WTC11 (cell line): ENCODE data around the gene VARS2. TPM values are rescaled to one million over a fixed set of nuclear protein-coding genes. Genes with fewer than 3 reads are reported as not detected.

Experiments used
- ATAC-seq: fragments of 200-7000 bp; cut with Tn5 transposase; 2 replicates; pipeline ENCODE4 v1.10.0; 2021; ENCODE audit warnings: mild to moderate bottlenecking, moderate library complexity
- CTCF ChIA-PET: fragments of 300-600 bp; sonication (Branson Sonifier 250); formaldehyde crosslinking; loops from one replicate; lab custom pipeline; 2021; ENCODE audit warnings: antibody characterized with exemption; lab: Charles Lee
- POLR2A ChIA-PET: fragments of 350-600 bp; sonication (Branson Sonifier 250); formaldehyde crosslinking; loops from one replicate; lab custom pipeline; 2021; ENCODE audit warnings: antibody characterized with exemption; lab: Charles Lee
- DNase-seq: peaks from one replicate; pipeline ENCODE4 v3.0.0; 2021; ENCODE audit warnings: low spot score
- H3K27ac Mint-ChIP-seq: 2 replicates; pipeline ENCODE4 v1.8.0; 2021; ENCODE audit warnings: mixed read lengths
- H3K27me3 Mint-ChIP-seq: 2 replicates; pipeline ENCODE4 v1.8.0; 2021; ENCODE audit warnings: low read depth, mild to moderate bottlenecking, moderate library complexity, mixed read lengths
- H3K36me3 Mint-ChIP-seq: 2 replicates; pipeline ENCODE4 v1.8.0; 2021; ENCODE audit warnings: mixed read lengths
- H3K4me1 Mint-ChIP-seq: 2 replicates; pipeline ENCODE4 v1.8.0; 2022; ENCODE audit warnings: mixed read lengths
- H3K4me3 Mint-ChIP-seq: 2 replicates; pipeline ENCODE4 v1.8.0; 2021; ENCODE audit warnings: mild to moderate bottlenecking, moderate library complexity, mixed read lengths
- H3K9me3 Mint-ChIP-seq: 2 replicates; pipeline ENCODE4 v1.8.0; 2021; ENCODE audit warnings: mixed read lengths
- ARID4B ChIP-seq: sonication (generic); formaldehyde crosslinking; IDR thresholded peaks from 2 replicates; pipeline ENCODE4 v1.8.0; 2023; ENCODE audit warnings: missing genetic modification reagents, mild to moderate bottlenecking, borderline replicate concordance
- EMX1 ChIP-seq: fragments of 250-450 bp; sonication (Bioruptor Pico); IDR thresholded peaks from 2 replicates; pipeline ENCODE4 v1.8.0; 2021; ENCODE audit warnings: mild to moderate bottlenecking
- FOXJ3 ChIP-seq: sonication (generic); formaldehyde crosslinking; IDR thresholded peaks from 2 replicates; pipeline ENCODE4 v1.9.0; 2021; ENCODE audit warnings: missing genetic modification reagents, mild to moderate bottlenecking, borderline replicate concordance
- GTF2I ChIP-seq: fragments of 250-450 bp; sonication (Bioruptor Pico); conservative IDR thresholded peaks from 2 replicates; pipeline ENCODE4 v1.4.0; 2021; ENCODE audit warnings: mild to moderate bottlenecking
- IRF2 ChIP-seq: sonication (generic); formaldehyde crosslinking; IDR thresholded peaks from 2 replicates; pipeline ENCODE4 v1.8.0; 2022; ENCODE audit warnings: low read depth, missing genetic modification reagents, borderline replicate concordance
- JUN ChIP-seq: sonication (generic); formaldehyde crosslinking; IDR thresholded peaks from 2 replicates; pipeline ENCODE4 v1.8.0; 2023; ENCODE audit warnings: mild to moderate bottlenecking, missing genetic modification reagents
- NFATC4 ChIP-seq: fragments of 250-450 bp; sonication (Bioruptor Pico); IDR thresholded peaks from 2 replicates; pipeline ENCODE4 v1.9.0; 2021; ENCODE audit warnings: mild to moderate bottlenecking
- NFE2L1 ChIP-seq: sonication (generic); formaldehyde crosslinking; IDR thresholded peaks from 2 replicates; pipeline ENCODE4 v1.8.1; 2023; ENCODE audit warnings: missing genetic modification reagents
- NFYB ChIP-seq: sonication (generic); formaldehyde crosslinking; conservative IDR thresholded peaks from 2 replicates; pipeline ENCODE4 v1.8.0; 2022; ENCODE audit warnings: low read depth, missing genetic modification reagents
- PREB ChIP-seq: sonication (generic); formaldehyde crosslinking; IDR thresholded peaks from 2 replicates; pipeline ENCODE4 v1.8.1; 2022; ENCODE audit warnings: mild to moderate bottlenecking, missing genetic modification reagents, moderate library complexity, borderline replicate concordance
- USF1 ChIP-seq: sonication (generic); formaldehyde crosslinking; IDR thresholded peaks from 2 replicates; pipeline ENCODE4 v1.8.0; 2022; ENCODE audit warnings: mild to moderate bottlenecking, missing genetic modification reagents
- ZMAT4 ChIP-seq: fragments of 250-450 bp; sonication (Bioruptor Pico); IDR thresholded peaks from 2 replicates; pipeline ENCODE4 v1.9.0; 2021; ENCODE audit warnings: mild to moderate bottlenecking
- ZNF138 ChIP-seq: sonication (generic); formaldehyde crosslinking; conservative IDR thresholded peaks from 2 replicates; pipeline ENCODE4 v1.8.1; 2022; ENCODE audit warnings: mild to moderate bottlenecking, moderate library complexity, missing genetic modification reagents
- ZNF263 ChIP-seq: sonication (generic); formaldehyde crosslinking; IDR thresholded peaks from 2 replicates; pipeline ENCODE4 v1.8.1; 2022; ENCODE audit warnings: low read depth, mild to moderate bottlenecking, moderate library complexity, missing genetic modification reagents
- ZNF423 ChIP-seq: fragments of 250-450 bp; sonication (Bioruptor Pico); IDR thresholded peaks from 2 replicates; pipeline ENCODE4 v2.1.2; 2022; ENCODE audit warnings: mild to moderate bottlenecking, moderate library complexity
- ZNF532 ChIP-seq: fragments of 250-450 bp; sonication (Bioruptor Pico); IDR thresholded peaks from 2 replicates; pipeline ENCODE4 v1.9.0; 2021; ENCODE audit warnings: mild to moderate bottlenecking, borderline replicate concordance
- total RNA-seq: library from RNA; stranded (reverse); gene quantifications from 3 replicates; pipeline ENCODE4 v1.2.3, GENCODE V29; 2021
- TF ChIP-seq, protein P1 (sequence below): sonication (generic); formaldehyde crosslinking; IDR thresholded peaks from 2 replicates; pipeline ENCODE4 v1.8.0; 2023; ENCODE audit warnings: missing genetic modification reagents
- TF ChIP-seq, protein P2 (sequence below): sonication (generic); formaldehyde crosslinking; IDR thresholded peaks from 2 replicates; pipeline ENCODE4 v1.8.0; 2022; ENCODE audit warnings: mild to moderate bottlenecking, missing genetic modification reagents
- TF ChIP-seq, protein P3 (sequence below): sonication (generic); formaldehyde crosslinking; IDR thresholded peaks from 2 replicates; pipeline ENCODE4 v1.8.1; 2023; ENCODE audit warnings: mild to moderate bottlenecking, missing genetic modification reagents, moderate library complexity

Gene VARS2
- total RNA-seq, 1 experiment from 2014 or later: 65.6 TPM

DNA sequence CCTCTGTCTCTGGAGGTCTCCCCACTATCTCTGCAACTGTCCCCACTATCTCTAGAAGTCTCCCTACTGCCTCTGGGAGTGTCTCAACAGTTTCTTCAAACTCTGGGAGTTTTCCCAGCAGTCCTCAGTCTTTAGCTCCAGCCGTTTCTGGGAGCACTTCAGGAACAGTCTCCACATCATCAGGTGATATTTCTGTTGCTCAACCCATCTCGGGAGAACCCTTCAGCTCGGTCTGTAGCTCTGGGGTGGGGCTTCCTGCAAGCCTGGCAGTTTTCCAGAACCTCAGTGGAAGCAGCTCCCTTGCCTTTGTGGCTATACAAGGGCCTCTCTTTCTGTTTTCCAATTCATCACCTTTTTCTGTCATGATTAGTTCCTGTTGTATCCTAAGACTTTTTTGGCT is 21.0 kb downstream of the VARS2 start:
- no peak for ATAC-seq
- Mint-ChIP-seq H3K36me3 (no peaks in the 10 kb centered on the region), H3K9me3 (no peaks in the 10 kb centered on the region), H3K4me1 (peaks cover 18% of the 10 kb centered on the region), H3K27ac (no peak overlapping the region), H3K27me3 (no peaks in the 10 kb centered on the region), H3K4me3 (no peak overlapping the region)
- CTCF ChIA-PET: interaction anchor here (0.6 to 0.8 kb wide), 3 partner anchors 135 to 163 kb away, joined by 3 to 5 read pairs (median 3); no protein-coding TSS in a partner anchor
- TF ChIP-seq ZNF138 (CRISPR knock-in tag) (no peak), EMX1 (CRISPR knock-in tag) (no peak), FOXJ3 (CRISPR knock-in tag) (no peak), ZNF423 (CRISPR knock-in tag) (no peak), NFATC4 (CRISPR knock-in tag) (no peak), ZMAT4 (CRISPR knock-in tag) (no peak), NFYB (CRISPR knock-in tag) (no peak), ARID4B (CRISPR knock-in tag) (no peak), GTF2I (no peak), USF1 (CRISPR knock-in tag) (no peak), NFE2L1 (CRISPR knock-in tag) (no peak), PREB (no peak), IRF2 (CRISPR knock-in tag) (no peak), JUN (CRISPR knock-in tag) (no peak)
- TF ChIP-seq, protein P1, sequence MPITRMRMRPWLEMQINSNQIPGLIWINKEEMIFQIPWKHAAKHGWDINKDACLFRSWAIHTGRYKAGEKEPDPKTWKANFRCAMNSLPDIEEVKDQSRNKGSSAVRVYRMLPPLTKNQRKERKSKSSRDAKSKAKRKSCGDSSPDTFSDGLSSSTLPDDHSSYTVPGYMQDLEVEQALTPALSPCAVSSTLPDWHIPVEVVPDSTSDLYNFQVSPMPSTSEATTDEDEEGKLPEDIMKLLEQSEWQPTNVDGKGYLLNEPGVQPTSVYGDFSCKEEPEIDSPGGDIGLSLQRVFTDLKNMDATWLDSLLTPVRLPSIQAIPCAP (CRISPR knock-in tag): no peak
- TF ChIP-seq, protein P2, sequence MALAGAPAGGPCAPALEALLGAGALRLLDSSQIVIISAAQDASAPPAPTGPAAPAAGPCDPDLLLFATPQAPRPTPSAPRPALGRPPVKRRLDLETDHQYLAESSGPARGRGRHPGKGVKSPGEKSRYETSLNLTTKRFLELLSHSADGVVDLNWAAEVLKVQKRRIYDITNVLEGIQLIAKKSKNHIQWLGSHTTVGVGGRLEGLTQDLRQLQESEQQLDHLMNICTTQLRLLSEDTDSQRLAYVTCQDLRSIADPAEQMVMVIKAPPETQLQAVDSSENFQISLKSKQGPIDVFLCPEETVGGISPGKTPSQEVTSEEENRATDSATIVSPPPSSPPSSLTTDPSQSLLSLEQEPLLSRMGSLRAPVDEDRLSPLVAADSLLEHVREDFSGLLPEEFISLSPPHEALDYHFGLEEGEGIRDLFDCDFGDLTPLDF (CRISPR knock-in tag): no peak
- TF ChIP-seq, protein P3, sequence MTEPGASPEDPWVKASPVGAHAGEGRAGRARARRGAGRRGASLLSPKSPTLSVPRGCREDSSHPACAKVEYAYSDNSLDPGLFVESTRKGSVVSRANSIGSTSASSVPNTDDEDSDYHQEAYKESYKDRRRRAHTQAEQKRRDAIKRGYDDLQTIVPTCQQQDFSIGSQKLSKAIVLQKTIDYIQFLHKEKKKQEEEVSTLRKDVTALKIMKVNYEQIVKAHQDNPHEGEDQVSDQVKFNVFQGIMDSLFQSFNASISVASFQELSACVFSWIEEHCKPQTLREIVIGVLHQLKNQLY (CRISPR knock-in tag): no peak
- no peak for DNase-seq
- POLR2A ChIA-PET: no interaction called here

DNA sequence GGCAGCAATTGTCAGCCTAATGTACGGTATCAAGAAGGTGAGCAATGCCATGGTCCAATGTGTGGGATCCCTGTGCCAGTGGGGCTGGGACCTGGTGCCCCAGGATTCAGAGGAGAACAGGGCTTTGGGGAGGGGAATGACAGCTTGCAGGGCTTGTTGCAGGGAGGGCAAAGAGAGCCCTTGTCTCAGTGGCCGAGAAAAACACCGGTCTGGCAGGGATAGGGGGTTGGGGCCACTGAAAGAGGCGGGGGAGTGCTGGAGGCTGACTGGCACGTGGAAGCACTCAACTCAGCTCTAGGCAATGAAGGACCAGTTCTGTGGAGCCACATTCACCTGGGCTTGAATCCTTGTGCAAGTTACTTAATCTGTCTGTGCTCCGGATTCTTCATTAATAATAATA is 23.2 kb downstream of the VARS2 start:
- DNase-seq: no peak
- POLR2A ChIA-PET: no interaction called here
- Mint-ChIP-seq H3K36me3 (no peaks in the 10 kb centered on the region), H3K27ac (no peak overlapping the region), H3K4me1 (peaks cover 27% of the 10 kb centered on the region), H3K9me3 (no peaks in the 10 kb centered on the region), H3K4me3 (no peak overlapping the region), H3K27me3 (no peaks in the 10 kb centered on the region; the same call in 1 of the 2 replicates)
- CTCF ChIA-PET: interaction anchor here (0.6 to 2.5 kb wide), 4 partner anchors 142 to 462 kb away, joined by 3 to 11 read pairs (median 4); no protein-coding TSS in a partner anchor
- no peak for ATAC-seq
- TF ChIP-seq, protein P2 (CRISPR knock-in tag): no peak
- TF ChIP-seq ZNF263 (CRISPR knock-in tag) (no peak), ZNF532 (CRISPR knock-in tag) (no peak), ZNF138 (CRISPR knock-in tag) (no peak)
